CD1c-positive myeloid dendritic cell (primary cell): ENCODE results near the gene AP4B1.

Experiments
- DNase-seq: peaks from one replicate; pipeline ENCODE4 v3.0.0-alpha.2; 2016; ENCODE audit errors: extremely low spot score

The AP4B1 gene

DNA sequence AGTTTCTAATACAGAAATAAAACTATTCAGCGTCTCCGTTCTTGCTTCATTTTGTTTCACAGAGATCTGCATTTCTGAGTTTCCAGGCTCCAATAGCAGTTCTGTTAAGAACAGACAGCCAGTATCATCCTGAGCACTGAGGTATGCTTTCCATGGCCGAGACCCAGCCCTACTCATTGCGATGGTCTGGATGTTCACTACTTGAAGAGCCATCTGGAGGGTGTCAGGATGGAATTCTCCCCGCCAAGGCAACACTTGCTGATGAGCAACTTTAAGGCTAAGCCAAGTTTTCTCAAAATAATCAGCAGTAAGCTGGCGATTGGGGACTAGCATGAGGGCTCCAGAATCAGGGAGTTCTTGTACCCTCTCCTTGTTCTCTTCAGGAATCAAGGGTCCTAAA, 9.5 kb downstream of the AP4B1 start:
- no peak for DNase-seq

GRCh38 chr1:113893267-113893666, 11.3 kb downstream of the AP4B1 start:
- no peak for DNase-seq

GRCh38 chr1:113891631-113892220, 12.9 kb downstream of the AP4B1 start:
- no peak for DNase-seq

DNA sequence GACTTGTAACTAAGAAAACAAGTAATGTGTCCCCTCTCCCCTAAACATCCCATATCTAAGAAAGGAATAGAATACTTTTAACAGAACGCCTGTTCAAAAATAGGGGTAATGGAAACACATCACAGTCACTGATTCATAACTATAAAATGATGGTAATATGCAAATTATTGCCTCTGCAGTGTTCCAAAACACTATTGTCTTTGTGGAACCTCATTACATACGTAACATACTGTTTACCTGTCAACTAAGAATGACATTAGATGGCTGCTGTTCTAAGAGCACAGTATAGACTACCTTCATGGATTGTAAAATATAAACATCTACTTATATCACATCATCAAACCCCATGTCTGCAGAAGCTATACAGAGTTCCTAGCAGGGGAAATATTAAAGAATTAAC, 13.8 kb downstream of the AP4B1 start:
- DNase-seq, result no peak

DNA sequence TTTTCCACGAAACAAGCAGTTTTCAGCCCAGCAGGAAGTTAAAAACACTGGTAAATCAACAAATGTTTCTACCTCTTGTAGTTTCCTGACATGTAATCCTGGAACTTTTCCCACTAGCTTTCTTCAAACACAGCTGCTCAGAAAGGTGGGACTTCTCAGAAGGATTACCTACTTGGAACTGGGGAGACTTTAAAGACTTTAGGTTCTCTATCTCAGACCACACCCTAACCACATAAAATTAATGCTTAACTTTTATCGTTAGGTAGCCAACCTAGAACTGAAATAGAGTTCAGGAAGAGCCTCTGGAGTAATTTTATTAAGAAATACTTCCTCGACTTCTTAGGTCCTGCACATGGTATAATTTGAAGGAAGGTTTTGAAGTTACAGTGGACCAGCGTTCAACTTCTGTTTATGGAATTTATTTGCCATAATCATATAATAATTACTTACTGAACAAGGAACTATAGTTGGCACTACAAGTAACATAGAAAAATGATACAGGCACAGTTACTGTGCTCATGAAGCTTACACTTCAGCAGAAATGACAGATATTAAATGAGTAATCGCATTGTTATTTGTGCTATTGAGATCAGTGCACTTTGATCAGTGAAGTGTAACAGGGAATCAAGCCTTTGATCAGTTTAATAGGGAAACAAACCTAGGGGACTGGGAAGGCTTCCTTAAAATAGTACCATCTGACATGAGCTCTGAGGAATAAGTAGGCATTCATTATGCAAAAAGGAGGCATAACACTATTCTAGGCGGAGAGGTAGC, 17.0 kb downstream of the AP4B1 start, which contains the start of gene BCL2L15:
BCL2L15 (minus strand) TSS at position 180 of the 774 bp plus-strand sequence. CDS start 206 bp downstream, outside the sequence.
- no peak for DNase-seq

DNA sequence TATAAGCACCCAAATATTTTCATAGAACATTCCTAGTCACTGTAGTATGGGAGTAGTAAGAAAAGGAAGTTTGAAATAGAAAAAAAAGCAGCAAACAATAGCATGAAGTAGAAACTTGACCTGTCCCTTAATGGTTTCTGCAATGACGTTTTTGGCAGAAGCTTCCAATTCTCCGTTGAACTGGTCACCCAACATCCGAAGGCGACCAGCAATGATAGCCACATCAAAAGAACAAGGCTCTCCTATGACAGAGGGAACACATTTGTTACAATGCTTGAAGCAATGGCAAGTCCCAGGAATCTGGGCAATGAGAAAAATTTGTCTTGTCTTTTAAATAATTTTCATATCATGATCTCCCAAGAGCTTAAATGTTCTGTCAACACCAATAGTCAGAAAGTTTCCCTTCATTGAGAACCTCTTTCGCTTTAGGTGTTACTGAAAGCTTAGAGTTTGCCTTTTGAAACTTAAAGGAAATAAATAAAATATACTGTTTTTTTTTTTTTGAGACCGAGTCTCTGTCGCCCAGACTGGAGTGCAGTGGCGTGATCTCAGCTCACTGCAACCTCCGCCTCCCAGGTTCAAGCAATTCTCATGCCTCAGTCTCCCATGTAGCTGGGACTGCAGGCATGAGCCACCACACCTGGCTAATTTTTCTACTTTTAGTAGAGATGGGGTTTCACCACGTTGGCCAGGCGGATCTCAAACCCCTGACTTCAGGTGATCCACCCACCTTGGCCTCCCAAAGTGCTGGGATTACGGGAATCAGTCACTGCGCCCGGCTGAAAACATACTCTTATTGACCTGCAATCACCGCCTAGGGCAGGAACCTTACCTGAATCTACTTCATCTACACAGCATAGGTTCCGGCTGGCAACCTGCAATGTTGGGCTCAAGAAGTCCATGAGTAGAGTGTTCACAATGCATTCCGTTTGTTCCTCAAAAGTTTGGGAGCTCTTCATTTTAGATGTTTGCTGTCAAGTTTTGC, 17.9 kb downstream of the AP4B1 start:
- no peak for DNase-seq

- no peak for DNase-seq
These were observed 22.9 kb downstream of the AP4B1 start for GRCh38 chr1:113881661-113882060.

DNA sequence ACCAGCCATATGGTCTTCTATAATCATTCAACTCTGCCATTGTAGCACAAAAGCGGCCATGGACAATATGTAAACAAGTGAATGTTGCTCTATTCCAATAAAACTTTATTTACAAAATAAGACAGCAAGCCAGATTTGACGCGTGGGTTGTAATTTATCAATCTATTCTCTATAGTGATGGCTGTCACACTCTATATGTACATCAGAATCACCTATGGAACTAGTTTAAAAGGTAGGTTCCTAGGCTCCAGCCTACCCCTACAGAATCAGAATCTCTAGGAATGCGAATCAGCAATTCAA, 24.9 kb downstream of the AP4B1 start:
- DNase-seq, result no peak

GRCh38 chr1:113876176-113876575, 28.4 kb downstream of the AP4B1 start:
- no peak for DNase-seq

DNA sequence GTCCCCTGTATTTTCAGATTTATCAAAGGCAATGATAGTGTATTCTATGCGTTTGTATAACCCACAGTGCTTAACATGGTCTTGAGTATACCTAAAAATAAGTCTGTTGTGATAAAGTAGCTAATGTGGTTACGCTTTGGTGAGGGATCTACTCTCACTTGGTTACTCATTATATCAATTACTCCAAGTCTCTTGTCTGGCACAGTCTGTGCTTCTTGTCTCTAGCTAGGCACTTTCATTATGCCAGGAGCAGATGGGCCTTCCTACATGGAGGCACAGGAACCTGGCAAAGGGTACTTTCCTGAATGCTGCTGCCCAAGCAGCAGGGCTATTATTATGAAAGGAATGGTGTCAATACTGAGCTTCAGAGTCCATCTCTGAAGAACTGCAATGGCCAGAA, 28.9 kb downstream of the AP4B1 start:
- DNase-seq, result no peak

- peak; percentile 57 for DNase-seq
These were observed 30.4 kb downstream of the AP4B1 start for GRCh38 chr1:113874012-113874879.

DNA sequence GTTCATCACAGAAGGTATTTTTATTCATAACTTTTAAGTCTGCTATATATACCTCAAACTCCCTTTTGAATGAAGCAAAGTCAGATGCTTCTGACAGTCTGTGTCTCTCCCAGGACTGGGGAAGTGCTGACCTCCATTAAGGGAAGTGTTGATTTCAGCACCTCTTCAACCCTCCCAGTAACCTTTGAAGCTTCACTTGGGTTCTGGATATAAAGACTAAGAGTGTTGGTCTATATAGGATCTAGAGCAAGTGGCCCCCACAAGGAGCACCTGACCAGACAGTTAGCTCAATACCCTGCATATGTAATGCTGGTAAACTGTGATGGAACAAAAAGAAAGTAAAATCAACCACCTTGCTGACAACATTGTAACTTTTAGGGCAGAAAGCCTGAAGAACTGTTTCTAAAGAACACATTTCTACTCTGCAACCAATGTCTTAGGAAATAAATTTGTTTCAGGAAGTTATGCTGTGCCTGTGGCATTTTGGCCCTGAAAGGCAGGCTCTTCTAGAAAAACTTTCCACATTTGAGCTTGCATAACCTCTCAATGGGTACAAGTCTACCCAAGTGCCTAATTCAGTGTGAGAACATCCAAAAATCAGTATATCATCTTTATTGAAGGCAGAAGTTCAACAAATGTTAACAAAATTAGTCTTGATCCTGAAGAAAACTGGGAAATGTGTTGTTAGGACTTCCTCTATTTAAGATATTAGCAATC, 32.2 kb downstream of the AP4B1 start:
- DNase-seq, result peak; percentile 74

GRCh38 chr1:113871597-113872113, 32.9 kb downstream of the AP4B1 start, which contains the start of gene PTPN22:
TSS of gene PTPN22 (minus strand) at chr1:113871712.
- peak; percentile 89 for DNase-seq

DNA sequence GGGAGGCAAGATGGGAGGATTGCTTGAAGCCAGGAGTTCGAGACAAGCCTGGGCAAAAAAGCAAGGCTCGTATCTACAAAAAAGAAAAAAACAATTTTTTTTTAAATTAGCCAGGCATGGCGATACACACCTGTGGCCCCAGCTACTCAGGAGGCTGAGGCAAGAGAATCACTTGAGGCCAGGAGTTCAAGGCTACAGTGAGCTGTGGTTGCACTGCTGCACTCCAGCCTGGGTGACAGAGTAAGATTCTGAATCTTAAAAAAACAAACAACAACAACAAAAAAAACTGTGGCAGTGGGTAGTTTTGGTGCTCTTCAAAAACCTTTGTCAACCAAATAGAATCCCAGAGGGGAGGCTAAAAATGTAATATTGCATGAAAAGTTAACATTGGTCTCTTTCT, 33.8 kb downstream of the AP4B1 start:
- DNase-seq, result no peak

- peak; percentile 30 for DNase-seq
These were observed 36.1 kb downstream of the AP4B1 start for GRCh38 chr1:113868387-113869083.

GRCh38 chr1:113861641-113862040, 43.0 kb downstream of the AP4B1 start:
- peak; percentile 33 for DNase-seq

DNA sequence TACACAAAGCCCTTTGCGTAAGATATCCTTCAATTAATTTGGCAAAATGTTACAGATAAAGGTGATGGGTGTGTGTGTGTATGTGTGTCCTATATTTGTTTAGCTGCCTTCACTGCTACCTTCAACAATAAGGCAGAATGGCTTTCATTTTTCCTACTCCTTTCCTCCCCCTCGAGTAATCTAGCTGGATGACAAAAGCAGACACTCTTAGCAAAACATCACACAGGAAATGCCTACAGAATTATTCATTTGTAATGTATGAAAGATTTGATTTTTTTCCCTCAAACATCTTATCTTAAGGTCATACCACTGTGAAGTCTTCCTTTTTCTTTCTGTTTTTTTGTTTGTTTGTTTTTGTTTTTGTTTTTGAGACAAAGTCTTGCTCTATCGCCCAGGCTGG, 43.7 kb downstream of the AP4B1 start:
- no peak for DNase-seq

- DNase-seq, result peak; percentile 72
These were observed 45.0 kb downstream of the AP4B1 start for GRCh38 chr1:113859478-113860175.

DNA sequence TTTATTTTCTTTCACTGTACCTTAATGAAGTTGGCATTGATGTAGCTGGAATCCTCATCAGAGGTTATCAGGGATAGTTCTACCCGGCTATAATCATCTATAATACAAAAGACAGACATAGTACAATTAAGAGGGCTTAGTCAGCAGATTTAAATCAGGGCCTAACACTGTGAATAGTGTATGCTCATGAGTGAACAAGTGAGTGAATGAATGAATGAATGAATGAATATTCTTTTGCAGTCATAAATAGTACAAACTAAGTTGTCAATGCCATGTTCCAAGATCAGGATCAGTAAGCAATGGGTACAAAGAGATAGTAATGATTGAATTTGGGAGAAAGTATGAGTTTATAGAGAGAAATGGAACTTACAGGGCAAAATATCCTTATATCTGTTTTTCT, 45.6 kb downstream of the AP4B1 start:
- no peak for DNase-seq
